Esophagus muscularis mucosa (tissue), 4 donors: ENCODE results near the gene AGAP1. TPM values are rescaled to one million over a fixed set of nuclear protein-coding genes. Genes with fewer than 3 reads are reported as not detected.

Source experiments
- DNase-seq: peaks from one replicate; pipeline ENCODE4 v3.0.0-alpha.2; 2017; ENCODE audit errors: extremely low spot score
- H3K27ac ChIP-seq, 4 donors: fragments of 200-600 bp; sonication (generic); replicated peaks in 1 of 4; 1 replicate in 3 of 4; 2 replicates in 1 of 4; pipeline ENCODE4 v1.5.1; 2016 to 2019; ENCODE audit warnings: mild to moderate bottlenecking in 1 of 4
- H3K27me3 ChIP-seq, 4 donors: fragments of 200-600 bp; sonication (generic); one replicate each; pipeline versions ENCODE4 v1.5.1 to v1.6.0; 2016 to 2019
- H3K36me3 ChIP-seq, 4 donors: fragments of 200-600 bp; sonication (generic); one replicate each; pipeline ENCODE4 v1.5.1; 2016 to 2019
- H3K4me1 ChIP-seq, 4 donors: fragments of 200-600 bp; sonication (generic); one replicate each; pipeline ENCODE4 v1.5.1; 2016 to 2019
- H3K4me3 ChIP-seq, 4 donors: fragments of 200-600 bp; sonication (generic); 1 replicate in 2 of 4; 2 replicates in 2 of 4; pipeline ENCODE4 v1.5.1; 2016 to 2019; ENCODE audit warnings: mild to moderate bottlenecking in 4 of 4, moderate library complexity in 1 of 4
- H3K9me3 ChIP-seq, 4 donors: fragments of 200-600 bp; sonication (generic); 1 replicate in 3 of 4; 2 replicates in 1 of 4; pipeline ENCODE4 v1.5.1; 2016 to 2019
- EP300 ChIP-seq: sonication (generic); formaldehyde crosslinking; IDR thresholded peaks from one replicate; pipeline ENCODE4 v1.6.1; 2017; ENCODE audit warnings: antibody characterized with exemption
- POLR2A ChIP-seq: fragments of 450-650 bp; IDR thresholded peaks from one replicate; pipeline ENCODE4 v1.6.1; 2017; ENCODE audit warnings: antibody characterized with exemption, moderate library complexity, mild to moderate bottlenecking, low read depth
- POLR2AphosphoS5 ChIP-seq, 2 donors: sonication (generic); formaldehyde crosslinking; IDR thresholded peaks; one replicate each; pipeline ENCODE4 v1.6.1; 2017; ENCODE audit warnings: antibody characterized with exemption in 2 of 2
- WGBS: methylation state at CpG from one replicate; pipeline ENCODE4 v1.1.5; 2018; 5-methylcytosine and 5-hydroxymethylcytosine counted together
- intact Hi-C: fragments of 100-400 bp; cut with DNase I; formaldehyde crosslinking; loops from one replicate; pipeline ENCODE4 v1.15.1; 2023
- total RNA-seq, 4 donors: library from RNA; depleted of rRNA; stranded (reverse); fragments of >200 nt; gene quantifications; one replicate each; pipeline versions ENCODE4 v1.1.0 to v1.2.1, GENCODE V29; 2016
- TF ChIP-seq, protein P1 (sequence below), 3 experiments: fragments of 200-600 bp in 2 of 3; fragments of 450-650 bp in 1 of 3; sonication (generic) in 2 of 3; IDR thresholded peaks; one replicate each; pipeline ENCODE4 v1.5.1; 2017 to 2019; ENCODE audit warnings: antibody characterized with exemption in 3 of 3, mild to moderate bottlenecking in 2 of 3, moderate library complexity in 1 of 3

AGAP1 gene
- total RNA-seq, 4 donors from 2014 or later, result 37.9 to 62.4 (median 47.2) TPM

DNA sequence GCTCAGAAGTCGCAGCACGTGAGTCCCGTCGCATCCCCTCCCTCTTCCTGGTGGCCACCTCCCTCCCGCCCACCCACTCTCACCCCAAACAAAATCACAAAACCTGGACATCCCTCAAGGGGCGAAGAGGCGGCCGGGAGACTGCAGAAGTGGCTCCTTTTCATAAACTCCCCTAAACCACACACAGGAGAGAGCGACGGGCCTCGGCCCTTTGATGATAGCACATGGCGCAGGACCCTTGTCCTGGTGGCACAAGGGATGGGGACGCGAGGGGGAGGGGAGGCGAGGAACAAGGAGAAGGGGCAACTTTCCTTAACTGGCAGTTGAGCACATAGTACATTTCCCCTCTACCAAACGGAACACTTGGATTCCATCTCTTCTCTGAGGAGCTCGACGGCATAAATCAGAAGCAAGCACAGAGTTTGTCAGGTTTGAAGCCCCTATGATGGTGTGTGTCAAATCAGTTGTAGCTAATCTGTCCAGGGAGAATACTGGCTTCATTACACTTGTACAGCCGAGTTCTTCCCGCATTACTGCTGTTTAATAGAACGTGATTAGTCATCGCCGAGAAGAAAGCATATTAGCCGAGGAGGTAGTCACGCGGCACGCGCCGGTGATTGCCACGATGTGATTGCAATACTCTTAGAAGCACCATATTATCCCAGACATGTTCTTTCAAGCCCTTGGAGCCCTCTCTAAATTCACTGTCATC, 630.5 kb downstream of the AGAP1 start:
- no peak for DNase-seq
- H3K9me3 ChIP-seq, result no peaks in the 10 kb centered on the region
- no peaks in the 10 kb centered on the region for H3K27me3 ChIP-seq
- TF ChIP-seq, protein P1, sequence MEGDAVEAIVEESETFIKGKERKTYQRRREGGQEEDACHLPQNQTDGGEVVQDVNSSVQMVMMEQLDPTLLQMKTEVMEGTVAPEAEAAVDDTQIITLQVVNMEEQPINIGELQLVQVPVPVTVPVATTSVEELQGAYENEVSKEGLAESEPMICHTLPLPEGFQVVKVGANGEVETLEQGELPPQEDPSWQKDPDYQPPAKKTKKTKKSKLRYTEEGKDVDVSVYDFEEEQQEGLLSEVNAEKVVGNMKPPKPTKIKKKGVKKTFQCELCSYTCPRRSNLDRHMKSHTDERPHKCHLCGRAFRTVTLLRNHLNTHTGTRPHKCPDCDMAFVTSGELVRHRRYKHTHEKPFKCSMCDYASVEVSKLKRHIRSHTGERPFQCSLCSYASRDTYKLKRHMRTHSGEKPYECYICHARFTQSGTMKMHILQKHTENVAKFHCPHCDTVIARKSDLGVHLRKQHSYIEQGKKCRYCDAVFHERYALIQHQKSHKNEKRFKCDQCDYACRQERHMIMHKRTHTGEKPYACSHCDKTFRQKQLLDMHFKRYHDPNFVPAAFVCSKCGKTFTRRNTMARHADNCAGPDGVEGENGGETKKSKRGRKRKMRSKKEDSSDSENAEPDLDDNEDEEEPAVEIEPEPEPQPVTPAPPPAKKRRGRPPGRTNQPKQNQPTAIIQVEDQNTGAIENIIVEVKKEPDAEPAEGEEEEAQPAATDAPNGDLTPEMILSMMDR (IDR thresholded peaks at IDR 0.05), result no peak
- TF ChIP-seq EP300 (no peak), POLR2AphosphoS5 (IDR thresholded peaks at IDR 0.05) (no peak), POLR2A (no peak)
- peaks cover 12 to 84% (median 52%) of the 10 kb centered on the region in 4 donors for H3K36me3 ChIP-seq
- intact Hi-C loops, result no loop called here
- no peak overlapping the region for H3K4me3 ChIP-seq
- WGBS, result 94% methylated on average over 28 of the region's 30 CpGs
- no peaks in the 10 kb centered on the region for H3K4me1 ChIP-seq
- H3K27ac ChIP-seq, result no peak overlapping the region

DNA sequence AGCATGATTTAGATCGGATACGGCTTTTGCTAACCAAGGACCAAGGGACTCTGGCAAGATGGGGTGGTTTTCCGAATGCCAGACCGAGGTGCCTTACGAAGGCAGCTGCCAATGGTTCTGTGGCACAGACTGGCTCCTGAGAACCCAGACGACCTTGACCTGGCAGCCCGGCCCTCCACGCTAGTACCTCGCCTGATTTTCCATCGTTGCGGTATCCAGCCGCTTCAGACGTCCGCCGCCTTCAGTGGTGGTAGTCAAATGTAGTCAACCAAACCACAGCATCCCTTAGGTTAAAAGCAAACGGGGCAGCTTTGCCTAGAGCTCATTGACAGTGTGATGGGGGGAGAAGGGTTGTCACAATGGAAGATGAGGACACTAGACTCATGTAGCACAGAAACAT, 631.7 kb downstream of the AGAP1 start:
- DNase-seq, result no peak
- H3K4me1 ChIP-seq, result no peaks in the 10 kb centered on the region
- no peak overlapping the region for H3K27ac ChIP-seq
- peaks cover 12 to 81% (median 49%) of the 10 kb centered on the region in 4 donors for H3K36me3 ChIP-seq
- no peaks in the 10 kb centered on the region for H3K27me3 ChIP-seq
- H3K9me3 ChIP-seq, result no peaks in the 10 kb centered on the region
- WGBS, result 92% methylated on average over 16 of the region's 16 CpGs
- no peak for TF ChIP-seq POLR2A
- TF ChIP-seq, protein P1 (IDR thresholded peaks at IDR 0.05), result no peak
- TF ChIP-seq EP300, result no peak
- TF ChIP-seq POLR2AphosphoS5 (IDR thresholded peaks at IDR 0.05), result no peak
- intact Hi-C loops, result no loop called here
- H3K4me3 ChIP-seq, result no peak overlapping the region

DNA sequence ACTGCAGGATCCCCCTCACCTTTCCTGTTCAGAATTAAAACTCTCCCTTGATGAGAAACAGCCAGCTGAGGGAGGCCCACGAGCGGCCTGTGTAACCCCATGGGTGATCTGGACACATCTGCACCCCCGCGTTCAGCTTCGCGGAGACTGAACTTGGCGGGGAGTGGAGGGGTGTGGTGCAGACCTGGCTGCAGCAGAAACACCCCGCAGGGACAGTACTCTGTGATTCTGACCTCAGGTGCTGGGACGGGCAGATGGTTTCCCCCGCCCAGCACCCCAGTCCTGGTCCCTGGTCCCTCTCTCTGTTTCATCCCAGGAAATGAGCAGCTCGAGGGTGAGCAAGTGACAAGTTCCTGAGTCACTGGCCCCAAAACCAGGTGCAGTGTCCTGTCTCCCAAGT, 633.2 kb downstream of the AGAP1 start:
- no peak overlapping the region for H3K4me3 ChIP-seq
- H3K9me3 ChIP-seq, result no peaks in the 10 kb centered on the region
- peaks cover 12 to 71% (median 40%) of the 10 kb centered on the region in 4 donors for H3K36me3 ChIP-seq
- DNase-seq, result no peak
- WGBS, result 84% methylated on average over 10 of the region's 11 CpGs
- TF ChIP-seq POLR2AphosphoS5 (IDR thresholded peaks at IDR 0.05) (no peak), EP300 (no peak), POLR2A (no peak)
- TF ChIP-seq, protein P1 (IDR thresholded peaks at IDR 0.05), result no peak
- no peaks in the 10 kb centered on the region for H3K4me1 ChIP-seq
- no peak overlapping the region for H3K27ac ChIP-seq
- H3K27me3 ChIP-seq, result no peaks in the 10 kb centered on the region
- intact Hi-C loops, result no loop called here

DNA sequence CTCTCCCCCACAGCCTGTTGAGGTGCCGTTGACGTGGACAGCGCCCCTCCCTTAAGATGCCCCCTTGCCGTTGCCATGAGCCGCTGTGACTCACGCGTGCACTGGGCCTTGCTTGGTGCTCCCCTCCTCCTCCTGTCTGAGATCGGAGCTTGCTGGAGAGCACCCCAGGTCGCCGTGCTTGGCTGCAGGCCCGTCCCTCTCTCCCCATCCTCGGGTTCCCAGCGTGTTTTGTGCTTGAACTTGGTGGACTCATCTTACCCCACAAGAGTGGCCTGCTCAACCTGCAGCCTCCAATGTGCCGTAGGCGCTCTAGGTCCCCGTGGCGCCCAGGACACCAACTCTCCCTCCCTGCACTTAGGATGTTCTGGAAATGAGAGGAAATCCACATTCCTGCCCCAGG, 634.5 kb downstream of the AGAP1 start:
- no peak overlapping the region for H3K4me3 ChIP-seq
- H3K27me3 ChIP-seq, result no peaks in the 10 kb centered on the region
- peaks cover 15 to 70% (median 44%) of the 10 kb centered on the region in 4 donors for H3K36me3 ChIP-seq
- no peak overlapping the region for H3K27ac ChIP-seq
- TF ChIP-seq EP300 (no peak), POLR2AphosphoS5 (IDR thresholded peaks at IDR 0.05) (no peak), POLR2A (no peak)
- TF ChIP-seq, protein P1 (IDR thresholded peaks at IDR 0.05), result no peak
- H3K9me3 ChIP-seq, result no peaks in the 10 kb centered on the region
- intact Hi-C loops, result no loop called here
- 93% methylated on average over 17 of the region's 17 CpGs for WGBS
- no peaks in the 10 kb centered on the region for H3K4me1 ChIP-seq
- no peak for DNase-seq
